GM19328 (cell line): ENCODE measurements around the gene CDH13.

ENCODE experiments used
- ATAC-seq: cut with Tn5 transposase; IDR thresholded peaks from one replicate; pipeline ENCODE4 v1.9.1; 2021; ENCODE audit warnings: mild to moderate bottlenecking, moderate library complexity; ENCODE audit not compliant: unreplicated experiment

Gene CDH13

DNA sequence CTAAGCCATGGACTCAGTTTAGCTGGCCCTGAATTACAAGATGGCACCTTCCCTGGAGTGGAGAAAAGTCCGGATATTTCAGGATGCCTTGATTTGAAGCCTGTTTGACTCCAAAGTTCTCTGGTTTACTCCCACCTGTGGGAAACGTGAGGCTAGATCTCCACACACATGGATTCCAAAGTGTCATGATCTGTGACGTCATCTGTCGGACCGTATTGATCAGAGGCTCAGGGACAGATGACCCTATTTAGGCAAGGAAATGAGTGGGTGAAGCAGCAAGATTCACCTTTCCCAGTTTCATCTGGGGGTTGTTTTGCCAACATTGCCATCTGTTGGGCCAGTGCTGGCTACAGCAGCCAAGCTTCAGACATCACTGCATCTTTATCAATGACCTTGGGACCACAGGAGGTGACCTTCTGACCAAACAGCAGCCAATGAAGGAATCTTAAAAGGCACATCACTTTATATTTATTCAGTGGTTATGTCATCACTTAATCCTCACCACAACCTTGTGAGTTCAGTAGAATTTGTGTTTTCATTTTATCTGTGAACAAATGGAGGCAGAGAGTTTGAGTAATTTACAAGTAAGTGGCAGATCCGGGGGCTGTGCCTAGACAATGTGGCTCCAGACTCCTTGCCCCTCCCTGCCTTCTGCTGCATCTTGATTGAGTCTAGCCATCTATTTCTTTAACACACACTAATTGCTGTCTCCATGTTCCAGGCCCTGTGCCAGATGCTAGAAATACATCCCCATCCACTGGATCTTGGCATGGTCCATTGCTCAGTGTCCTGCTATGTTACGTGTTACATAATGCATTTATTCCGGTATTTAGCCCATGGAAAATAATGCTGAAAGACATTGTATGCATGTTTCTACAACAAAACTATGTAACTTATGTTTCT is 1.5 kb upstream of the CDH13 start:
- no peak for ATAC-seq

DNA sequence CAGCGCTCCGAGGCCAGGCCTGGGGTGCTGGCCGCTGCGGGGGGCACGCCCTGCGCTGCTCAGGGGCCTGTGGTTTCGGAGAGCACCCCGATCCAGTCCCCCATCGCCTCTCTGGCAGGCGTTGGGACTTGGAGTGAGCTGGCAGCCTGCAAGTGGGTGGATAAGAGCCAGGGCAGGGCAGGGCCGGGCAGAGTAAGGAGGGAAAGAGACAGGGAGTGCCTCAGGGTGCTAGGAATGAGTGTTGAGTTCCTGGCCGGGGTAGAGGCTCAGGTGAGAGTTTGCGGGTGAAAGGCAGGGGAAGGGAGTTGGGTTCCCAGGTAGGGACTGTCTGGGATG is 1.3 kb downstream of the CDH13 start:
- ATAC-seq, result no peak

DNA sequence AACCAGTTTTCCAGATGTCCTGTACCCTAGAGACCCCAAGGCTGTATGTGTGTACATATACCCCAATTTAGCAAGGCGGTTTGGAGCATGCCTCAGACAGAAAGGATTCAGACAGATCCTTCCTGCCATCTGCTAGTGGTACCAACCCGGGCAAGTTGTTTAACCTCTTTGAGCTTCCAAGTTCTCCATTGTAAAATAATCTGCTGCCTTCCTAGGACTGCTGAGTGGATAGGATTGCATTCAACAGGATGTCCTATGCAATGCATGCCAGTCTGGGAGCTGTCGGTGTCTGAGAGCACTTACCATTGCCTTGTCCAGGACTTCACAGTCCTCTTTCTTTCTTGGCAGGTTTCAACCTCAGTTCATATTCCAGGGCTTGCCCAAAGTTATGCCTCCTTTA is 1.9 kb downstream of the CDH13 start:
- no peak for ATAC-seq

DNA sequence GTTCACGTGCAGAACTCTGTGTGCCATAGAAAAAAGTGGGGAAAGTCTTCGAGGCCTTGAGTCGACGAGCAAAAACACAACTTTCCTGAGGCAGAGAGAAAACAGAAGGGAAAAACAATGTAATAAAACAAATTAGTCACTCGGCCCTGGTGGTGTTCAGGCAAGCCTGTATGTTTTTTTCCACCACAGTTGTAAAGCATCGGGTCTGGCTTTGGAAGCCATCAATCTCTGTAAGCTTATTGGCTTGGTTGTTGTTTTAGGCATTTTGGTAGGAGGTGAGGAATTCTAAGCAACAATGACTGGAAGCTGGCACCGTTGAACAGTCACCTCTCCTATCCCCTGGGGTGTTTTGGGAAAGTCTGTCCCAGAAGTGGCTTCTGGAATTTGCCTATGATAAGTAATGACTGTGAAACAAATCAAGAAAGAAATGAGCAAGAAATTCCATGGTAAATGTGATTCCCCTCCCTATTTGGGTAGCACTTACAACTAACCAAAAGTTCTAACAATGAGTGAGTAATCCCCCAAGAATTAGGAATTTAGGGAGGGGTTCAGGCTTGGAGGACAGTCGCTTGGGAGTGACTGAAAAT is 2.8 kb downstream of the CDH13 start:
- ATAC-seq, result no peak

DNA sequence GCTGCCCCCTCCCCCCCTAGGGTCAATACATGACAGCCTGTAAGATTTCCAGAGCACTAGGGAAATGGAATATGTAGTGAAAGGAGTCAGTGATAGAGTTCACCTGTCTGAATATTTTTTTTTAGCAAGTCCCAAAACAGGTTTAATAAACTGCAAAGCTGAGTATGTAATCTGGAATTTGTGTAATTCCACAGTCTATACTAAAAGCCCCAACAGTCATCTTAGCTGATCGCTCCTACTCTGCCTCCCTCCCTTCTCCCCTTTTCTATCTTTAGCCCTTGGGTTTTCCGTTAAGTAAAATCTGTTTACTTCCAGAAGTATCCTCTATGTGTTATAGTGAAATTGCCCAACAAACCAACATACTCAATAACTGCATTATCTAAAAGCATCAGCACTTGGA is 3.5 kb downstream of the CDH13 start:
- ATAC-seq, result no peak

DNA sequence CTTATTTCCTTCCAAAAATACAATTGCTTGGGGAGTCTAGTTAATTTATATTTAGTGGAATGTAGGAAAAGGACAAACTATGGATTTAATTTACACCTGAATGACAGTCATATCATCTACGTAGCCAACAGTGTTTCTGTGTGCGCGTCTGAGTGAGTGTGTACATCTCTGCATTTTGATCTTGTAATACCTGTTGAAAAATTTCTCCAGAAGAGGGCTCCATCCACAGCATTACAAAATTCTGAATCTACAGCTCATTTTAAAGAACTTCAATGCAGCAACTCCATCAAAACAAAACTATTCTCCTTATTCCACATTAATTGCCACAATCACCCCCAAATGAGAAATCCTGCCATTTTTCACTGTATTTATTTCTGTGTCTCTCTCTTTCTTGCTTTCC is 3.9 kb downstream of the CDH13 start:
- ATAC-seq, result no peak

DNA sequence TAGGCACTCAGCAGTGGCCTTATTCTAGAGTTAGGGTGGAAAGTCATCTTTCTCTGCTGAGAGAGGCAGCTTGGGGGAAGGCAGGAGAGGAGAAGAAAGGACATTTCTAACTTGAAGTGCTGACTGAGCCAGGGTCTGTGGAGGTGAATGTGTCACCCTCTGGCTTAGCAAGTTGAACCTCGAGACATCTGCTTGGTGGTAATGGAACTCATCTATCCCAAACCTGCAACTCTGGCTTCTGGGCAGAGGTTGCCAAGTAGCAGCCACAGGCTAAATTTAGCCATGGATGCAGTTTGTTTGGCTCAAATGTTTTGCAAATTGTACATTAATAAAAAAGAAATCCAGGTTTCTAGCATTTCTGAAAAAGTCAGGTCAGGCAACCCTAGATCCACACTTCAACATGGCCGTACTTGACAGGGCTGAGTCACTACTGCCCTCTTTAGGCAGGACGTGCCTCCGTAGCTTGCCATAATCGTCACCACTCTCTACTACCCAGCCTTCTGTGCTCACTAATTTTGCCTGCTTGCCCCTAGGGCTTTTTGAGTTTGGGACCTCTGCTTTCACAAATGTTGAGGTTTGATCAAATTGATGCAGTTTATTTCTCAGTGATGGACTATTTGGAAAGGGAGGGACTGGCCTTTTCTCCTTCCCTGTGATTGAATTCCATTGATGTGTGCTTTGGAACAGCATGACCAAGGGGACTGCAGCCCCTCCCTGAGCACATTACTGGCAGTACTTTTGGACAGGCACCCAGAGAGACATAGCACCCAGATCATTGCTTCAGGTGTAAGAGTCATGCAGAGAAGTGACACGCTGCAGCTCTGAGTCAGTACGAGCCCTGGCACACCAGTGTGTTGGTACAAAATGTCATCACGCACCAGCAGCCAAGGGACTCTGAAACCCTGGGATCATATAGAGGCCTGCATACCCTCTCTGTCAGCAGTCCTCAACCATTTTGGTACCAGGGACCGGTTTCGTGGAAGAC is 5.2 kb downstream of the CDH13 start:
- no peak for ATAC-seq

DNA sequence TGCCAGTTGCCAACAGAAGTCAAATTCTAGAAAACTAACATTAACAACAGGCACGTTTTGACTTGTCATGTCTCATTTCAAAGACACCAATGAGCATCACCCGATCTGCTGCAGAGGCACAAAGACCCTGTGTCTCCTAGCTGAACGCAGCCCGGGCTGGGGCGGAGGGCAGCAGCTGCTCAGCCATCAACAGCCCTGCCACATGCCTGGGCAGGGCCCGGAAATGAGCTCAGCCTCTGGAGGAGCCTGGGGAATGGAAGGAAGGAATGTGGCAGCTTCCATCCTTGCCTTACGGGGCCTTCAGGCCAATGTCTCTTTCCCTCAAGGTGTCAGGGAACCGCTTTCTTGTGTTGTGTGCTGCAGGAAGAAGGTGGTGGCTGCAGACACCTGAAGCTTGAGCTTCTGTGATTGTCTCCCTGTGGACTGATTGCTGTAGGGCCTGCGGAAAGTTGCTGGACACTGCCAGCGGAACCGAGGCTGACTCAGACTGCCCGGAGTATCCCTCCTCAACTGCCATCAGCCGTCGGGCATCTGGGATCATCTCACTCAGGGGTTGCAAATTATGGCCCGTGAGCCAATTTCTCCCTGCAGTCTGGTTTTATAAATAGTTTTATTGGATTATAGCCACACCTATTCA is 7.3 kb downstream of the CDH13 start:
- ATAC-seq, result no peak

DNA sequence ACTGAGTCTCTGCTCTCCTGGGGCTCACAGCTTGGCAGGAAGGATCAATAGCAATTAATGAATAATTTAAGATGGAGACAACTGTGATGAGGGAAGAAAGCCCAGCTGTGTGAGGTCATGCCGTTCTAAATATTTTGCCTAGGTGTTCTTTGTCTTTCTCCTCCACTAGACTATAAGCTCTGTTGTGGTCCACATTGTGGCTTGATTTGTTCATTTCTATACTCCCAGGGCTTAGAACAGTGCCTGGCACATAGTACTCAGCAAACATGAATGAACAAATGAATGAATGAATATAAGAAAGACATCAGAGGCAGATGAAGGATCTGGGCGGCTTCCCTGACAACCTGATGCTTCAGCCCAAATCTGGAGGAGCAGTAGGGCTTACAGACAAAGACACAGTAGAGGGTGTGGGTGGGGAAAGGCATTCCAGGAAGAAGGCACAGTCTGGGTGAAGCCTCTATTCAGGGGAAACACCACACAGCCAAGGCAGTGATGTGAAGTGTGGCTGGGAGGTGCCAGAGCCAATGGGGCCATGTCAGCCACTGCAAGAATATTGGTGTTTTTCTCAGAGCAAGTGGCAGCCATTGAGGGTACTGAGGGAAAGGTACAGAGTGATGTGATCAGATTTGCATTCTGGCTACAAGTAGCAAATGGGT is 8.3 kb downstream of the CDH13 start:
- no peak for ATAC-seq

DNA sequence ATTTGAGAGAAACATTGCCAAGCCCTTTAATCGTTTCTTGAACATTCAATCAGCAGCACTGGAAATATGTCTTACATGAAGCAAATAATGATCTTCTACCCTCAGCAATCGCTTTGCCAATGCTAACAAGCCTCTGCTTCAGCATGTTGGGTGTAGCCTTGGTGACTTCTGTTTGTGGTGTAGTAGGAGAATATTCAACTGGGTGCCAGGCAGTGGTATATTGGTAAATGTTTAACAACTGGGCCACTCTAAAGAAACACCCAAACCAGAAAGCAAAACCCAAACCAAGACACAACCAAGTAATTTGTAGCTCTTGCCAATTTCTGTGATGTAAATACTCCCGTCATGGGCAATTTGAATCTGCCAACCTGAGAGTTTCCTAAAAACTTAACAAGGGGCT is 9.7 kb downstream of the CDH13 start:
- no peak for ATAC-seq

DNA sequence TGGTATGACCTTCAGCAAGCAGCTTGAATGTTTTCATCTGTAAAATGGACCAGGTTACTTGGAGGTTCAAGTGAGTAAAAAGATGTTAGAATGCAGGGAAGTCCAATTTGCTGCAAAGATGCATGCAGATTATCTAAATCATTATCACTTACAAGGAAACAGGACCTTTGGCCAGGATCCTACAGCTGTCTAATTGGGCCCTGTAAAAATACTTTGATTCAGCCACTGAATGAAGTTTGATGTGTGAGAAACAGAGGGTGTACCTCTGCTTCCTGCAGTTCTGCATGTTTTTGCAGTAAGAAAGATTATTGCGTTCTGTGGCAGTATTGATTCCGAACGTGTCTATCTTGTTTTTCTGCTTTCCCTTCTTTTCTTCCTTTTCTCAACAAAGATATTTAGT is 10.2 kb downstream of the CDH13 start:
- no peak for ATAC-seq

DNA sequence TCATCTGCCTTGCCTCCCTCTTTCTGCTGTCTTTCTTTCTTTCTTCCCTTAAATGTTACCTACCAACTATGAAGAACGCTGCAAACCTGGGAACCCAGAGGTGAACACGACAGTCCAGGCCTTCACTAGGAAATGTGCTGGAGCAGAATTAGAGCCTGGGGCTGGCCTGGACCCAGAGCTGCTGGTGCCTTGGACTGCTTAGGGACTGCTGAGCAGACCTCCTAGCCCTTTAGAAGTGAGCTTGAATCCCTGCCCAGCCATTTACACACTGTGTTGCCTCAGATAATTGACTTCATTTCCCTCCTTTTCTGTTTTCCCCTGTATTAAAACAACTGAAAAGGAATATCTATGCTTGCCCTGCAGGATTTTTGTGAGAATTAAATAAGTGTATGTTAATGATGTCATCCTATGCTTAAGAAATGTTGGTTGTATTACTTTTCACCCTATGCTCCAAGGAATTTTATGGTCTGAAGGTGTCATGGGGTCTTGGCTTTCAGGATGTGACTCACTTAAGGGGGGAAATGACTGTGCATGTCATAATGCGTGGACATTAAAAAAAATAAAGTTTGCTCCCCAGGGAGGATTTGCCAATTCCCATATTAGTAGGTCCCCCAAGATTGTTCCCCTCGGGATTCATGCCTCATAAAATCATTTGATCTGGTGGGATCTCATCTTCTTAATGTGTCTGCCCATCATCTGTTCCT is 11.5 kb downstream of the CDH13 start:
- ATAC-seq, result no peak

DNA sequence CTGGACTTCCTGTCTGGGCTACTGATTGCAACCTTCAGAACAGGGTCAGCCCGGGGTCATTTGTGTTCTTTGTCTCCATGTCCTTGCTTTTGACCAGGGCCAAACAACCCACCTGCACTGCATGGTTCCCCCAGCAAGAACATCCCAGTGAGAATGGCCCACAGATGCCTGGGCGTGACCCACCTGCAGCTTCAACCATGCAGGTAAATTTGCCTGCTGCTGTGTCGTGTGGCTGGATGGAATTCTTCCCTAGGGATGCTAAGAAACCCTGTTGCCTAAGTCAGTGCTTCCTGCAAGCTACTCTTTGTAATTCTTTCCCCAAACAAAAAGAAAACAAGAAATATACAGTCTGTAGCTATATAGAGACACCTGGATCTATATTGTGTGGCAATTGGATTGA is 12.5 kb downstream of the CDH13 start:
- ATAC-seq, result no peak

DNA sequence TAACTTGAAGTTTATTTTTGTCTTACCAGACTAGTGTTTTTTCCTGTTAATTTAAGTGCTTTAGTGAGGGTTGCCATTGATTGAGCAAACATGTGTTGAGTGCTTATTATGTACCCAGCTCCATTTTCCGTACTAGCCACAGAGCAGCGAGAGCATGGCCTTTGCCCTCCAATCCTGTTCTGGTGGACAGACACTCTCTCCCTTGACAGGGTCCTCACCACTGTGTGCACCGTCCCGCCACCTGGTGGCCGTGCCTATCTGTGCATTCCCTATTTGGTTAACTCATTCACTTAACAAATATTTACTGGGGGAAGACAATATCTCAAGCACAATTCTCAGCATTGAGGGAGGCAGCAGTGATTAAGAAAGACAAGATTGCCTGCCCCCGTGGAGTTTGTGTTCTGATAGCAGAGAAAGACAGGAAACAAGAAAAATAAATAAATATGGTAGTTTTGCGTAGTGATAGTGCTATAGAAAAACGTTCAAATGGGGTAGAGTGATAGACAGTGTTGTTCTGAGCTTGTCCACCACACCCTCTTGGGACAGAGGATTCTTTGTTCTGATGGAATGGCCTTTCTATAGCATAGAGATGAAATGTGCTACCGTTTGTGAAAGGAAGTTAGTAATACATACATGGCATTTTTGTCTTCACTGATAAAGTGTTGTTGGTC is 13.0 kb downstream of the CDH13 start:
- no peak for ATAC-seq

DNA sequence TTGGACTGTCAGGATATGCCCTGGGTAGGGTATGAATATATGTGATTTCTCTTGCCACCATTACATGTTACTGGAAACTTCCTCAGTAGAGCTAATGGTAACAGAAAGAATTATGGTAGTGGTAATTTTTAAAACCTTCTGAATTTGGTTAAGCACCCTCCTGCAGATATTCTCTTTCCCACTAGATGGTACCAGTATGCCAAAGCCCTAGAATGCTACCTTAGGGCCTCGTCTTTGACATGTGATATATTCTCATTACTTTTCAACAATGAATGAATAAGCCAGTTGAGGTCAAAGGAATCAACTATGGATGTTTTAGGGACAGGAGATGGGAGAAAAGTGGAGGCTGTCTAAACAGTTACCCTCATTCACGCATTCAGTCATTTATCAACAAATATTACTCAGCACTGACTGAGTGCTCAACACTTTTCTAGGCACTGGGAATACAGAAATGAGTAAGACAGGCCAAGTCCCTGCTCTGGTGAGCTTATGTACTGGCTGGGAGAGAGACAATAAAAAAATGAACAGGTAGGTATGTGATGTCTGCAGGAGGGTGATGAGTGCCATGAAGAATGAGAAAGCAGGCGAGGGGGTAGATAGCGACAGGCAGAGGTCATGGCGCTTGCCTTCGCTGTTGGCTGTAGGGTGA is 14.7 kb downstream of the CDH13 start:
- ATAC-seq, result no peak

DNA sequence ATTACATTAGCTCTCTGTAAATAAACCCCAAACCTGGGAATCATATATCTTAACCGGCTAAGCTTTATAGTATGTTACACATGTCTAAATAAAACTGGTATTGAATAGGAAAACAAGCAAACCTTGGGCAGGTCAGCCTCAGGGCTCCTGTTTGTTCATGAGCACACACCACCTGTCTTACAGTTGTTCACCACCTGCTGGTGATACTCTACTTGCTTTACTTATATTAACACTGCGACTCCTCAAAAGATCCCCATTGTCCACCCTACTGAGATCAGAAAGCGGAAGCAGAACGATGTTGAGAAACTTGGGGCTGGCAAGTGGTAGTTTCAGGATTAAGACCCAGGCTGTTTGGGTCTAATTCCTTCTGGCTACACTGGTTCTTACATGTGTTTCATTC is 16.4 kb downstream of the CDH13 start:
- ATAC-seq, result no peak

DNA sequence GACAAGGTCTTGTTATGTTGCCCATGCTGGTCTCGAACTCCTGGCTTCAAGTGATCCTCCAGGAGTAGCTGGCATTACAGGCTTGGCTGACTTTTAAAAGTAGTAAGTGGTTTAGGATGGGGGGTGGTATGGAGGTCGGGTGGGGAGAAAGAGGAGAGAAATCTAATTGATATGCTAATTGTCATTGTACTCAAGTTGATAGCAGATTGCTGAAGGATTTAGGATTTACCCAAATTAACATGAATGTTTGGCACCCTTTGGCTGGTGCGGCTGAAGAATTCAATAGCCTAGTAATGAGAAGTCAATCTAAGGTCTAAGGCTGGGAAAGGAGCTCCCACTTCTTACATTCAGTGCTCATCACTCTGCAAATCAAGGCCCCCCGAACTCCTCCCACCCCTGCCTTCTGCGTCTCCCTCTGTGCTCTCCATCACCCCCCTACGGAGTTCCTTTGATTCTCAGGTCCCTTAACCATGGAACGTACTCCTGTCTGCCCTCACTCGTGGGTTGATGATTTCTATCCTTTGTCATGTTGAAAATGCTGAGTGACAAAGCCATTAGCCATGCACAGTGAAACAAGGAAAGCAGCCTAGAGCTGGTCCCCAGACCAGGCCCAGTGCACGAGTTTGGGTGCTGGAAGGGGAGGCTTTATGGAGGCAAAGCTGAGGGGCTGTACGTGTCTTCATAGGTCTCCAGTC is 17.3 kb downstream of the CDH13 start:
- no peak for ATAC-seq

DNA sequence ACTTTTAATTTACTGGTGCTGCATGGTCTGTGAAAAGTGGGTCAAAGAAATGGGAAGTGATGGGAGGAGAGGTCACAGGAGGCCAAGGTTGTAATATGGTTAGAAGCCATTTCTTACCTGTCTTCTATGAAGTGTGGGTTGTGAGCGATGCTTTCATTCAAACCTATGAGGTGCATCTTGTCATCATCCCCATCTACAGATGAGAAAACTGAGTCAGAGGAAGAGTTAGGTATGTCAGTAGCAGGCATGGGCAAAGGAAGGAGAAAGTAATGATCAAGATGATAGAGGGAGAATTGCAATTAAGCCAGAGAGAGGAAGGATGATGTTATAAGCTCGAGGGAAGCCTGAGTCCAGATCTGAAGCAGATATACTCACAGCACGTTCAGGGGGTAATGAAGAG is 19.7 kb downstream of the CDH13 start:
- ATAC-seq, result no peak
